SK-N-SH treated with all-trans-retinoic acid at 6 μM for 48 hours (cell line): ENCODE data around the gene CYP2S1.

Experiments used
- ATAC-seq: fragments of 200-7000 bp; cut with Tn5 transposase; 3 replicates; pipeline ENCODE4 v1.9.1; 2020; ENCODE audit warnings: mild to moderate bottlenecking, moderate library complexity
- ARNTL ChIP-seq: fragments of 450-650 bp; formaldehyde crosslinking; IDR thresholded peaks from 2 replicates; pipeline ENCODE4 v1.5.0; 2020; ENCODE audit warnings: low read depth, mild to moderate bottlenecking, moderate library complexity, borderline replicate concordance
- BACH2 ChIP-seq: fragments of 250-450 bp; sonication (Bioruptor Pico); IDR thresholded peaks from 2 replicates; pipeline ENCODE4 v1.9.0; 2021; ENCODE audit warnings: mild to moderate bottlenecking, borderline replicate concordance
- CSDC2 ChIP-seq: fragments of 250-450 bp; sonication (Bioruptor Pico); IDR thresholded peaks from 2 replicates; pipeline ENCODE4 v1.5.0; 2020; ENCODE audit warnings: mild to moderate bottlenecking, moderate library complexity
- ESRRG ChIP-seq: fragments of 250-450 bp; sonication (Bioruptor Pico); IDR thresholded peaks from 2 replicates; pipeline ENCODE4 v1.6.1; 2021; ENCODE audit warnings: mild to moderate bottlenecking
- GLIS3 ChIP-seq: fragments of 250-450 bp; sonication (Bioruptor Pico); IDR thresholded peaks from 2 replicates; pipeline ENCODE4 v1.5.0; 2020; ENCODE audit warnings: mild to moderate bottlenecking, moderate library complexity
- ISL1 ChIP-seq: fragments of 250-450 bp; sonication (Bioruptor Pico); IDR thresholded peaks from 2 replicates; pipeline ENCODE4 v2.1.2; 2022; ENCODE audit warnings: mild to moderate bottlenecking, moderate library complexity
- OSR1 ChIP-seq: fragments of 250-450 bp; sonication (Bioruptor Pico); IDR thresholded peaks from 2 replicates; pipeline ENCODE4 v1.8.0; 2022; ENCODE audit warnings: moderate library complexity, mild to moderate bottlenecking, inconsistent platforms
- PPARA ChIP-seq: fragments of 250-450 bp; sonication (Bioruptor Pico); IDR thresholded peaks from 2 replicates; pipeline ENCODE4 v1.5.0; 2020; ENCODE audit warnings: mild to moderate bottlenecking, borderline replicate concordance
- RARB ChIP-seq: fragments of 250-450 bp; sonication (Bioruptor Pico); IDR thresholded peaks from 2 replicates; pipeline ENCODE4 v1.8.0; 2021; ENCODE audit warnings: mild to moderate bottlenecking, moderate library complexity
- SNAI2 ChIP-seq: fragments of 250-450 bp; sonication (Bioruptor Pico); IDR thresholded peaks from 2 replicates; pipeline ENCODE4 v1.5.0; 2020; ENCODE audit warnings: mild to moderate bottlenecking, moderate library complexity
- TCF4 ChIP-seq: fragments of 250-450 bp; sonication (Bioruptor Pico); IDR thresholded peaks from 2 replicates; pipeline ENCODE4 v1.8.0; 2021; ENCODE audit warnings: mild to moderate bottlenecking, moderate library complexity, borderline replicate concordance
- TOX ChIP-seq: fragments of 250-450 bp; sonication (Bioruptor Pico); IDR thresholded peaks from 2 replicates; pipeline ENCODE4 v1.8.0; 2021; ENCODE audit warnings: mild to moderate bottlenecking, moderate library complexity, borderline replicate concordance
- ZC3H10 ChIP-seq: fragments of 250-450 bp; sonication (Bioruptor Pico); IDR thresholded peaks from 2 replicates; pipeline ENCODE4 v1.5.1; 2021; ENCODE audit warnings: mild to moderate bottlenecking, moderate library complexity
- ZFP3 ChIP-seq: fragments of 250-450 bp; sonication (Bioruptor Pico); IDR thresholded peaks from 2 replicates; pipeline ENCODE4 v1.5.0; 2020; ENCODE audit warnings: mild to moderate bottlenecking, moderate library complexity
- ZFP30 ChIP-seq: fragments of 450-650 bp; formaldehyde crosslinking; IDR thresholded peaks from 2 replicates; pipeline ENCODE4 v1.5.0; 2022; ENCODE audit warnings: mild to moderate bottlenecking, moderate library complexity
- ZNF565 ChIP-seq: fragments of 450-650 bp; formaldehyde crosslinking; conservative IDR thresholded peaks from 2 replicates; pipeline ENCODE4 v1.5.0; 2020; ENCODE audit warnings: low read depth, mild to moderate bottlenecking, moderate library complexity
- ZNF70 ChIP-seq: fragments of 450-650 bp; formaldehyde crosslinking; IDR thresholded peaks from 2 replicates; pipeline ENCODE4 v1.5.0; 2020; ENCODE audit warnings: mild to moderate bottlenecking, moderate library complexity
- ZNF8 ChIP-seq: fragments of 450-650 bp; formaldehyde crosslinking; IDR thresholded peaks from 2 replicates; pipeline ENCODE4 v1.5.0; 2020; ENCODE audit warnings: mild to moderate bottlenecking, moderate library complexity
- TF ChIP-seq, protein P1 (sequence below): fragments of 250-450 bp; sonication (Bioruptor Pico); IDR thresholded peaks from 2 replicates; pipeline ENCODE4 v1.5.1; 2020; ENCODE audit warnings: low read depth, mild to moderate bottlenecking, moderate library complexity
- TF ChIP-seq, protein P2 (sequence below): fragments of 250-450 bp; sonication (Bioruptor Pico); IDR thresholded peaks from 2 replicates; pipeline ENCODE4 v1.8.0; 2020; ENCODE audit warnings: mild to moderate bottlenecking, moderate library complexity, borderline replicate concordance
- TF ChIP-seq, protein P3 (sequence below): fragments of 250-450 bp; sonication (Bioruptor Pico); IDR thresholded peaks from 2 replicates; pipeline ENCODE4 v1.8.0; 2021; ENCODE audit warnings: low read depth, mild to moderate bottlenecking, moderate library complexity, borderline replicate concordance

Gene CYP2S1

DNA sequence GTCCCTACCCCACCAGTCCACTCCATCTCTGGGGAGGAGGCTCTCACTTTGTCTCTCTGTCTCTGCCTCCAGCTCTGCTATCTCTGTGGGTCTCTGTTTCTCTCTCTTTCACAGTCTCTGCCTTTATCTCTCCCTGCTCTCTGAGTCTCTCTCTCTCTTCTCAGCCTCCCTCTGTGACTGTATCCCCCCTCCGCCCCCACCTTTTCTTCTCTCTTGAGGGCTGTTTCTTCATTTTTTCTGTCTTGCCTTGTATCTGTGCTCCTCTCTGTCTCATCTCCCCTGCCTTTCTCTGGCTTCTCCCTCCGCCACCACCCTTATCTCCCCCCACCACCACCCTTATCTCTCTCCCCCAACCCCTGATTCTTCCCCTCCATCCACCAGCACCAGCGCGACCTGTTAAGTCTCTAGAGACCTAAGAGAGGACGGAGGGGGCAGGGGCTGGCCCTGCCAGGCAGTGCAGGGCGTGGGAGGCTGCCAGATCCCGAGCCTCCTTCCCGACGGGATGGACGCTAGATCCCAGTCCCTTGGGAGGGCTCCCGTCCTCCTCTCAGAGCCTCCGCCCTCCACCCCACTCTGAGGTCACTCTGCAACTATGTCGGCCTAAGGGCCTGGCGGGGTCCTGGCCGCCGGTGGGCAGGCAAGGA lies 27.0 kb downstream of the CYP2S1 start (continued):
- no peak for TF ChIP-seq SNAI2 (CRISPR knock-in tag)

DNA sequence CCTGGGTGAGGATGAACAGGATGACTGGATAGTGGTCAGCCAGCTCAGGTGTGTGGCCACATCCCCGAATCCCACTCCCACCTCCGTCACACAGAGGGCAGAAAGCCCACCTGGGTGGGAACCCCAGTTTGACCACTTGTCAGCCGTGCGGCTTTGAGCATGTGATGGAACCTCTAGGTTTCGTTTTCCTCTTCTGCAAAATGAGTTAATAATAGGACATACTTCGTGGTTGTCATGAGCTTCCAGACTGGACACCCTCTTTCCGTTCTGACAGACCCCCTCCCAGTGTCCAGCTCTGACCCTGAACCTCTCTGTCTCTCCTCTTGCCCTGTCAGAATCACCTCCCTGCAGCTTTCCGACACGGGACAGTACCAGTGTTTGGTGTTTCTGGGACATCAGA lies 27.8 kb downstream of the CYP2S1 start:
- no peak for TF ChIP-seq RARB (CRISPR knock-in tag)
- no peak for TF ChIP-seq SNAI2 (CRISPR knock-in tag)
- no peak for TF ChIP-seq CSDC2 (CRISPR knock-in tag)
- no peak for TF ChIP-seq OSR1
- no peak for TF ChIP-seq ZC3H10
- no peak for TF ChIP-seq ISL1 (CRISPR knock-in tag)
- TF ChIP-seq, protein P1, sequence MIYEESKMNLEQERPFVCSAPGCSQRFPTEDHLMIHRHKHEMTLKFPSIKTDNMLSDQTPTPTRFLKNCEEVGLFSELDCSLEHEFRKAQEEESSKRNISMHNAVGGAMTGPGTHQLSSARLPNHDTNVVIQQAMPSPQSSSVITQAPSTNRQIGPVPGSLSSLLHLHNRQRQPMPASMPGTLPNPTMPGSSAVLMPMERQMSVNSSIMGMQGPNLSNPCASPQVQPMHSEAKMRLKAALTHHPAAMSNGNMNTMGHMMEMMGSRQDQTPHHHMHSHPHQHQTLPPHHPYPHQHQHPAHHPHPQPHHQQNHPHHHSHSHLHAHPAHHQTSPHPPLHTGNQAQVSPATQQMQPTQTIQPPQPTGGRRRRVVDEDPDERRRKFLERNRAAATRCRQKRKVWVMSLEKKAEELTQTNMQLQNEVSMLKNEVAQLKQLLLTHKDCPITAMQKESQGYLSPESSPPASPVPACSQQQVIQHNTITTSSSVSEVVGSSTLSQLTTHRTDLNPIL (CRISPR knock-in tag): no peak
- TF ChIP-seq ZNF8: no peak
- no peak for TF ChIP-seq ZNF70 (CRISPR knock-in tag)
- TF ChIP-seq ESRRG (CRISPR knock-in tag): no peak
- TF ChIP-seq ZFP3 (CRISPR knock-in tag): no peak
- TF ChIP-seq BACH2 (CRISPR knock-in tag): no peak
- no peak for TF ChIP-seq ARNTL (CRISPR knock-in tag)
- no peak for TF ChIP-seq GLIS3
- no peak for TF ChIP-seq TCF4 (CRISPR knock-in tag)
- no peak for TF ChIP-seq TOX
- no peak for TF ChIP-seq ZNF565 (CRISPR knock-in tag)
- no peak for TF ChIP-seq ZFP30 (CRISPR knock-in tag)
- TF ChIP-seq, protein P2, sequence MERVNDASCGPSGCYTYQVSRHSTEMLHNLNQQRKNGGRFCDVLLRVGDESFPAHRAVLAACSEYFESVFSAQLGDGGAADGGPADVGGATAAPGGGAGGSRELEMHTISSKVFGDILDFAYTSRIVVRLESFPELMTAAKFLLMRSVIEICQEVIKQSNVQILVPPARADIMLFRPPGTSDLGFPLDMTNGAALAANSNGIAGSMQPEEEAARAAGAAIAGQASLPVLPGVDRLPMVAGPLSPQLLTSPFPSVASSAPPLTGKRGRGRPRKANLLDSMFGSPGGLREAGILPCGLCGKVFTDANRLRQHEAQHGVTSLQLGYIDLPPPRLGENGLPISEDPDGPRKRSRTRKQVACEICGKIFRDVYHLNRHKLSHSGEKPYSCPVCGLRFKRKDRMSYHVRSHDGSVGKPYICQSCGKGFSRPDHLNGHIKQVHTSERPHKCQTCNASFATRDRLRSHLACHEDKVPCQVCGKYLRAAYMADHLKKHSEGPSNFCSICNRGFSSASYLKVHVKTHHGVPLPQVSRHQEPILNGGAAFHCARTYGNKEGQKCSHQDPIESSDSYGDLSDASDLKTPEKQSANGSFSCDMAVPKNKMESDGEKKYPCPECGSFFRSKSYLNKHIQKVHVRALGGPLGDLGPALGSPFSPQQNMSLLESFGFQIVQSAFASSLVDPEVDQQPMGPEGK (CRISPR knock-in tag): no peak

DNA sequence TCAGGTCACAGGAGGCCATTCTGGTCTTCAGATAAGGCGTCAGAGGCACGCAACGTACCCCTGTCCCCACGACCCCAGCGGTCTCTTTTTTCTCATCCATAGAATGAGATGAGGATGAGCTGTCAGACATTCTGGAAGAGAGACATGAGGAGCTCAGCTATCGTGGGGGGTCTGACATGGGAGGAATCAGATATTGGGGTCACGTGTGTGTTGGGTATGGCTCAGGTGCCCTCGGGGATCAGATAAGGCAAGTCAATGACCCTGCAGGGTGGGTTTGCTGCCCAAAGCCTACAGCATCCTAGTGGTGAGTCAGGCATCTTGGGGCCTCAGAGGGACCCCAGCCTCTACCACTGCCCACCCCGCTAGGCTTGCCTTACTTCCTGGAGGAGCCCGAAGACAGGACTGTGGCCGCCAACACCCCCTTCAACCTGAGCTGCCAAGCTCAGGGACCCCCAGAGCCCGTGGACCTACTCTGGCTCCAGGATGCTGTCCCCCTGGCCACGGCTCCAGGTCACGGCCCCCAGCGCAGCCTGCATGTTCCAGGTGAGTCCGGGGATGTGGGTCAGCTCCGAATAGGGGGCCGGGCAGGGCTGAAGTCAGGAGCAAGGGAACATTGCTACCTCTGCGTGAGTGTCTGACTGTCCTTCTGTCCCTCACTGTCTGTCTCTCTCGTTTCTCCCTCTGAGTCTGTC lies 28.6 kb downstream of the CYP2S1 start:
- TF ChIP-seq PPARA (CRISPR knock-in tag): no peak
- TF ChIP-seq CSDC2 (CRISPR knock-in tag): no peak
- TF ChIP-seq ZFP3 (CRISPR knock-in tag): no peak
- TF ChIP-seq ZC3H10: no peak
- TF ChIP-seq ARNTL (CRISPR knock-in tag): no peak
- no peak for TF ChIP-seq GLIS3
- TF ChIP-seq, protein P3, sequence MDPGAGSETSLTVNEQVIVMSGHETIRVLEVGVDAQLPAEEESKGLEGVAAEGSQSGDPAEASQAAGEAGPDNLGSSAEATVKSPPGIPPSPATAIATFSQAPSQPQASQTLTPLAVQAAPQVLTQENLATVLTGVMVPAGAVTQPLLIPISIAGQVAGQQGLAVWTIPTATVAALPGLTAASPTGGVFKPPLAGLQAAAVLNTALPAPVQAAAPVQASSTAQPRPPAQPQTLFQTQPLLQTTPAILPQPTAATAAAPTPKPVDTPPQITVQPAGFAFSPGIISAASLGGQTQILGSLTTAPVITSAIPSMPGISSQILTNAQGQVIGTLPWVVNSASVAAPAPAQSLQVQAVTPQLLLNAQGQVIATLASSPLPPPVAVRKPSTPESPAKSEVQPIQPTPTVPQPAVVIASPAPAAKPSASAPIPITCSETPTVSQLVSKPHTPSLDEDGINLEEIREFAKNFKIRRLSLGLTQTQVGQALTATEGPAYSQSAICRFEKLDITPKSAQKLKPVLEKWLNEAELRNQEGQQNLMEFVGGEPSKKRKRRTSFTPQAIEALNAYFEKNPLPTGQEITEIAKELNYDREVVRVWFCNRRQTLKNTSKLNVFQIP: no peak
- TF ChIP-seq ESRRG (CRISPR knock-in tag): no peak
- TF ChIP-seq, protein P1 (CRISPR knock-in tag): no peak
- TF ChIP-seq OSR1: no peak
- TF ChIP-seq ZNF8: no peak
- no peak for TF ChIP-seq SNAI2 (CRISPR knock-in tag)
- TF ChIP-seq RARB (CRISPR knock-in tag): no peak
- no peak for TF ChIP-seq ZFP30 (CRISPR knock-in tag)
- no peak for TF ChIP-seq TOX
- no peak for TF ChIP-seq ZNF70 (CRISPR knock-in tag)
- TF ChIP-seq ZNF565 (CRISPR knock-in tag): no peak
- TF ChIP-seq TCF4 (CRISPR knock-in tag): no peak
- TF ChIP-seq, protein P2 (CRISPR knock-in tag): no peak
- no peak for TF ChIP-seq ISL1 (CRISPR knock-in tag)
- no peak for ATAC-seq

More for the DNA sequence above, 27.8 kb downstream of the CYP2S1 start:
- ATAC-seq: no peak
